Kasumi-1 (cell line): ENCODE results near the gene CCT7.

ENCODE experiments used
- DNase-seq, 2 experiments: peaks; one replicate each; lab custom pipeline; 2025; lab: John Stamatoyannopoulos, UW

Gene CCT7

DNA sequence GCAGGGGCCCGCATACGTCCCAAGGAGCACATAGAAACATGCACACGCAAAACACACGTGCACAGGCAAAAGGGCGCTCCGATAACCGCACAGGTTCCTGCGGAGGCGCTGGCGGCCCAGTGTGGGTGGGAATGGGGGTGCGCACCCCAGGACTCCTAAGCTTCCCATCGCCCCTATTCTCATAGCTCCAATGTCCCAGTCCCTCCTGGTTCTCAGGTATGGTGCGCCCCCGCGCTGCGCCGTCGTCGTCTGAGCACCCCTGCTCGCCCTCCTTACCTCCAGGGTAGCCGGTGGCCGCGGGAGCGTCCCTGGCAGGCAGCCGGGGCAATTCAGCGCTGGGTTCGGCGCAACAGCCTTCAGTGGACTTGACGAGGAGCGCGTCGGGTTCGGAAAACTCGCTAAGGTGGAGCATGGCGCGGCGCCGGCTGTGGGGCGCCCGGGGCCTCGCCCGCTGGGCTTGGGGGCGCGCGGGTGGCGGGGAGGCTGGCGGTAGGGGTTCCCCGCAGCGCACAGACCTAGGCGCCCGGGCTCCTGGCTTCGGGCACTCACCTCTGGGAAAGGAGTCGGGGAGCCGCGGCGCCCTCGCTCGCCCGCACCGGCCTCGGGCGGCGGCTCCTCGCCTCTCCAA lies 58.9 kb downstream of the CCT7 start:
- no peak for DNase-seq

DNA sequence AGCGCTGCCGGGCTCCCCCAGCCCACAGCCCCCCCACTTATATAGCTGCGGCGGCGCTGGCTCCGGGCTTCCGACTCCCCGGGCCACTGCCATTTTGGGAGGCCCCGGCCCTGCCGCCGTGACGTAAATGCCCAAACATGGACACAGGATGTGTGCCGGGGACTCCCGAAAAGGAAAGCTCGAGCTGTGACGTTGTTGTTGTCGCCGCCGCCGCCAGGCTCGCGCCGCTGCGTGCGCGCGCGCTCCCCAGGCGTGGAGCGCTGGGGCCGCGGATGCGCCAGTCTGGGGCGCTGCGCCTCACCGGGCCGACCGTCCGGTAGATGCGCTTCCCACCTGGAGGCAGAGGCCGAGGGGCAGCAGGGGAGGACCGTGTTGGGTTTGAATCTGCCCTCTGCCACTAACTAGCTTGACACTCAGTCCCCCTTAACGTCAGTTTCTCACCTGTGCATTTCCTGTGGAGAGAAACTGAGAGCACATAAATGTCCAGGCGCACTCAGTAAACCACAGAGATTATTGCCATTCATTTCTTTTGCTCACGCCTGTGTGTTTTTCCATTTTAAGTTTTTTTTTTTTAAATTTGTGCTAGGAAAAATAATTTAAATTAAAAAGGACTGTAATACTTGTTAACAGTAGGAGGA lies 59.5 kb downstream of the CCT7 start, which contains the start of gene EGR4:
Gene EGR4 (minus strand): TSS at position 15 of the 638 bp plus-strand sequence. CDS start 231 bp downstream, outside the sequence.
- peak; percentile 65 to 73 for DNase-seq

DNA sequence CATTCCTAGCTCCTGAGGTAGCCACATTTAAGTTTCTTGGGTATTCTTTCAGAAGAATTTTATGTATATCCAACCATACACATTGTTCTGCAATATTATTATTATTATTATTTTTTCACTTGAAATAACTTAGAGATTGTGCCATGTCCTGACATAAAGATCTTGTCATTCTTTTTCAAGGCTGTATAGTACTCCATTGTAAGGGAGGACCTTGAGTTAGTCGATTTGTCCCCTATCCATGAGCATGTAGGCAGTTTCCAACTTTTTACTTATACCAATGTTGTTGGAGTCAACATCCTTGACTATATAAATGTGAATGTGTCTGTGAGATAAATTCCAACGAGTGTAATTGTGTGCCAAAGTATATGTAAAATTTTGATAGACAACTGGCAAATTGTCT lies 60.1 kb downstream of the CCT7 start:
- DNase-seq, result no peak

GRCh38 chr2:73295751-73296400 lies 61.8 kb downstream of the CCT7 start:
- no peak for DNase-seq

DNA sequence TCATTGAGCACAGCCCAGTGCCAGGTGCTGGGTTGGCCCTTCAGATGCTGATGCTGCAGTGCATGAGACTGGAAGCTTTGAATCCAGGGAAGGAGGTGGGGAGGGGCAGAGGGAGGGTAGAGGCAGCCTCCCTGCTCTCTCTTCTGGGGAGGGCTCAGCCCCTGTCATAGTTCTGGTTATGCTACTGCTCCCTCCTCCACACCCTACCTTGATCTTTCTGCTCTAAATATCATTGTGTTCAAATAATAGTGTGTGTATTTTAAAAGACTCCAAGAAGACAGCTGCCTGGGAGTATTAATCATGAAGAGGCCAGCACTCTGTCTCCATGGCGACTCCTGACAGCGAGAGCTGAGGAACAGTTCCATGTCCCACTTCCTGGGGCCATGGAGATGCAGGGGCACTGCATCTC lies 63.0 kb downstream of the CCT7 start:
- DNase-seq, result no peak

DNA sequence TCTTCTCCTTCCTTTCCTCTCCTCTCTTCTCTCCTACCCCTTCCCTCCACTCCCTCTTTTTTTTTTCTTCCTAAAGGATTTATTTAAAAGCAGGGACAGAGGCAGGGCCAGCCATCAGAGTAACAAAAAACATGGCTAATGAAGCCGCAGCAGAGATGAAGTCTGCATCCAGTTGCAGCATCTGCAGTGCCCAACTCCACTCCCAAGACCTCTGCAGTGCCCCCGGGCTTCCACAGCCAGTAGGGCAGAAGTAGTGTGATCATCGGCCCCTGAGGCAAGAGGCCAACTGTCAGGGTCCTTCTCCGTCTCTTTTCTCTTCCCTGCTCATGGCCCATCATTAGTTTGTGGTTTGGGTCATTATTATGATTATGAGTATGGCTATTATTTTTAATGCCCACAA lies 63.5 kb downstream of the CCT7 start:
- no peak for DNase-seq

- no peak for DNase-seq
These were observed 66.8 kb downstream of the CCT7 start for GRCh38 chr2:73300926-73301325.

DNA sequence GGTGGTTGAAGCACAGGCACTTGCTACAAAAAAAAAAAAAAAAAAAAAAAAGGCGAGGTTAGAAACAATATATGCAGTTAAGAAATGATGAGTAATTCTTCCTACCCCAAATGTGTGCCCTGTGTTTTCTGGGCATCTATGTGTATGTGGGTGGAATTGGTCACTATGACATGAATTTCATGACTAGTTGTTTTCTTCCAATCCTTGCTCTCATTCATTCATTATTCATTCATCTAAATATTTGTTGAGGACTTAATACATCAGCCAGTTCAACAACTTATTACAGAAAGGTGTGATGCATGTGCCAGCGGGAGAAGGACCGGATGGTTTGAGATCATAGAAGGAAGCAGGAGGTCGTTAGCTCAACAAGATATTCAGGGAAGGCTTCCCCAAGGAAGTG lies 67.5 kb downstream of the CCT7 start:
- DNase-seq, result no peak
